GM18909 (cell line): Measurements from ENCODE around the gene NKX2-2.
A peak's percentile ranks its signal among the peaks of the same experiment; 100 is the strongest.

ENCODE experiments used
- ATAC-seq: cut with Tn5 transposase; IDR thresholded peaks from one replicate; pipeline ENCODE4 v1.9.1; 2021; ENCODE audit warnings: mild to moderate bottlenecking; ENCODE audit not compliant: unreplicated experiment, poor library complexity

NKX2-2 gene

DNA sequence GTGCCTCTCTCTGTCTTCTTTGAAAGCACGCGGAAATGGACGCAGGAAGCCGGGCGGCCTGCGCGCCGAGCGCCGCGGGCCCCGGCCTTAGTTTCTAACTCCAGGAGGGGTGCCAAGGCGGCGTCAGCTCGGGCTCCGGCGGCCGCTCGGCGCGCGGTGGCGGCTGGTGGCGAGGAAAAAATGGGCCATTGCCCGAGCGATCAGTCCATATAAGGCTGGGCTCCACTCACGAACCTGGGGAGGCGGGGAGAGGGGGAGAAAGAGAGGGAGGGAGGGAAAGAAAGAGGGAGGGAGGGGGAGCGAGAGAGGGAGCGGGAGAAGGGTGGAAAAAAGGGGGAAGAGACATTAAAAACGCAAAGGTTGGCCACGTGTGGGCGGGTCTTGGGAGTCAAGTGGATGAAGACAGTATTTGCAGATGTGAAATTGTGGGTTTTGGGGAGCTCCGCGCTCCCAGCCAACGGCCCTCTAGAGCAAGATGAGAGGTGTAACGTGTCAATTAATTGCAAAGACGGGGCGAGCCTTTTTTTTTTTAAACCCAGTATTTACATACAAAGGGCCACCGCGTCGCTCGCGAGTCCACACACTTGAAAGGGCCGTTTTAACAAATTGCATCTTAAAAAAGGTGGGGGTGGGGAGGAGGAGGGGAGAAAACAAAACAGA is at the start of gene NKX2-2:
TSS of gene NKX2-2 (minus strand) at position 184 of the 660 bp plus-strand sequence. CDS start 395 bp downstream, outside the sequence.
- no peak for ATAC-seq

GRCh38 chr20:21562656-21563055 is 48.8 kb upstream of the NKX2-2 start:
- no peak for ATAC-seq

- ATAC-seq, result peak; percentile 70
These were observed 45.4 kb upstream of the NKX2-2 start for GRCh38 chr20:21559305-21559704.

GRCh38 chr20:21557241-21558020 is 43.6 kb upstream of the NKX2-2 start:
- no peak for ATAC-seq

GRCh38 chr20:21556398-21556797 is 42.5 kb upstream of the NKX2-2 start:
- ATAC-seq, result no peak

DNA sequence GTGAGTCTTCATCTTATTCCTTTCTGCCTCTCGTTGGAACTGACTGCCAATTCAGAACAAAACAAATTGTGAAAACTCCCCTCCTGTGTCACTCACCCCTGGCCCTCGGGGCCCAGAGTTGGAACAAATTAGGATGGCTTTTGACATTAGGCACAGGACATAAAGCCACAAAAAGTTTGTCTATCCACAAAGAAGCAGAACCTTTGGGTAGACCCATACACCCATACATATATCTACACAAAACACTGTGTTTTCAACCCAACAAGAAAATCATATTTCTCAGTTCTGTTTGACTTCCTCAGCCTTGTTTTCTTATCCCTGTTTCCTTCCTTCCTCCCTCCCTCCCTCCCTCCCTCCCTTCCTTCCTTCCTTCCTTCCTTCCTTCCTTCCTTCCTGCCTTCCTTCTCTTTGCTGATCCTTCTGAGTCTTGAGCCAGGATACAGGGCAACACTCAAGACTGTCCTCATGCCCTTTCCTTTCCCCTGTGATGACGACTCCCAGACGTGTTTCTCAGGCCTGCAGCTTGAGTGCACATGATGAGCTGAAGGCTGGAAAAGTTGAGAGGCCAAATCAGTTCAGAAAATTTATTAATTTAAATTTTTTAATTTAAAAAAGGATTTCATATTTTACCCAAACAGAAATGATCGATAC is 41.7 kb upstream of the NKX2-2 start:
- no peak for ATAC-seq

GRCh38 chr20:21554985-21555384 is 41.1 kb upstream of the NKX2-2 start:
- ATAC-seq, result no peak

DNA sequence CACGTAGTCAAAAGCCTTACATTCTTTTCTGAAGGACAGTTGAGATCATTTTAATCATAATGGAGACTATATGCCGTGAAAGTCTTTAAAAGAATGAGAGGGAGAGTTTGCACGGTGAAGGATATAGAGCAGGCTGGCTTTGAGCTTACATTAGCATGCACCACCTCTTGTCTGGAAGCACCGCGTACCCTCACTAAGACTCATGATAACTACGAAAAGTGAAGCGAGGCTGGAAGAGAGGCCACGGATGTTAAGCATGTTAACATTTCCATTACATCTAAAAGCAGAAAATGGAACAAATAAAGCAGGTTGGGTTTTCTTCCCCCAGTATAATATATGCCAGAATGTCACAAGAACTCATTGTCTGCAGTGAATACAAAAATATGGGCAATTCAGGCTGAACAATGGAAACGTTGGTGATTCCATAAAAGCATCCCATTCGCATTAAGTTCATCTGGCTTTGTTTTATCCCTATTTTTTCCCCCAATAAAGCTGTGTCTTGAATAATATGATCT is 40.6 kb upstream of the NKX2-2 start:
- no peak for ATAC-seq

GRCh38 chr20:21550587-21550986 is 36.7 kb upstream of the NKX2-2 start:
- no peak for ATAC-seq

DNA sequence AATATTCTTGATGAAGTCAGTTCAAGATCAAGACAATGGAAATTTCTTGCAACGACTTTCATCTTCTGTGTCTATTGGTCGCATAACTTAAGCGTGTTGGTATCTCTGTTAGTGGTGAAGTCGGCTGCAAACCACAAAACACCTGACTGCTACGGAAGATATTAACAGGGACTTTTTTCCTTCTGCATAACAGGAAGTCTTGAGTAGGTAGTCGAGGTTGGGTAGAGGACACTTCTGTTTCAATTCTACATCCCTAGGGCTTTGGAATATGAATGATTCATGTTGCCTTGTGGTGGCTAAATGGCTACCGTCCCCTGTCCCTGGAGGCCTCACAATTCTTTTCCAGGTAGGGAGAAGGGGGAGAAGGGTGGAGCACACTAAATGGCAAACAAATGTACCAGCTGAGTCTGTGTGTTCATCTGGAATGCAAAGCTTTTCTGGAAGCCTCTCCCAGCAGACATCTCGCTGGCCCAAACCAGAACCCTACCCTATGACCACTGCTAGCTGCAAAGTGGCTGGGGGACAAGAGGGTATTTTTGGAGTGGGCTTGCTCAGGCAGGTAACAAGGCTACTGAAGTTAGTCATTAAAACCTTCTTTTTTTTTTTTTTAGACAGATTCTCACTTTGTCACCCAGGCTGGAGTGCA is 34.6 kb upstream of the NKX2-2 start:
- ATAC-seq, result peak; percentile 91

DNA sequence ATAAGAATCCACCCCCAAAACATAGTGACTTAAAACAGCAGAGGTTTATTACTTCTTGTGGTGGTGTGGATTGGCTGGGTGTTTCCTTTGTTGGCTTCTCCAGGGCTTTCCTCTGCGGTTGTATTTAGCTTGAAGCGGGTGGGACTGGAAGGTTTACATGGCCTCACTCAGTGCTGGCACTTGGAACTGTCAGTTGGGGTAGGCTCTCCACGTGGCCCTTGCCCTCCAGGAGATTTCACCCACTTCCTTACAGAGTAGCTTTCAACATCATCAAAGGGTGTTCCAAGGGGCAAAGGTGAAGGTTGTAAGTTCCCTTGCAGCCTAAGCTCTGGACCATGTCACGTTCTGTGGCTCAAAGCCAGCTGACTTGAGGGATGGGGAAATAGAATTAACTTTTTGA is 32.5 kb upstream of the NKX2-2 start:
- ATAC-seq, result no peak

DNA sequence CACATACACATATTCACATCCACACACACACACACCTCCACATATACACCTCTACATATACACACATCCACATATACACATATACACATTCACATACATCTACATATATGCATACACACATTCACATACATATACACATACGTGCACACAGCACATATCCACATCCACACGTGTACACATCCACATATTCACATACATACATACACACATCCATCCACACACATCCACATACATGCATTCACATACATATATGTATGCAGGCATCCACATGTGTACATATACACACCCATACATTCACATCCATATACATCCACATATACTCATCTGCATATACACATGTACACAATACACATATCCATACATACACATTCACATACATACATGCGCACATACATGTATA is 25.6 kb upstream of the NKX2-2 start:
- no peak for ATAC-seq

DNA sequence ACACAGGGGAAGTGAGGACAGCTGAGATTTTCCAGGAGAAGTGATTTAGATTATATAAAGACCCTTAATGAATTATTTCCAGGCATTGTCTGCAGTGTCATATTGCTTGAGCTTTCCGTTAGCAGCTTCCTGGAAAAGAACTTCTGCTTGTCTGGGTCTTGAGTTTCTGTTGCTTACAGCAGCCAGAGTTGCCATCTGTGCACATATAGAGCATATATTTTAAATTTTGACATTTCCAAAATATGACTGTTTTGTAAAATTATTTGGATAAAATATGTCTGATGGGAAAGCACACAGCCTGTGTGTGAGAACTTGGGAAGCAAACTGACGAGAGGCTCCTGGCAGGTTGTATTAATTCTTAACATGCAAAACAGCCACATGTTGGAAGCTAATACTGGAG is 21.0 kb upstream of the NKX2-2 start:
- ATAC-seq, result no peak

DNA sequence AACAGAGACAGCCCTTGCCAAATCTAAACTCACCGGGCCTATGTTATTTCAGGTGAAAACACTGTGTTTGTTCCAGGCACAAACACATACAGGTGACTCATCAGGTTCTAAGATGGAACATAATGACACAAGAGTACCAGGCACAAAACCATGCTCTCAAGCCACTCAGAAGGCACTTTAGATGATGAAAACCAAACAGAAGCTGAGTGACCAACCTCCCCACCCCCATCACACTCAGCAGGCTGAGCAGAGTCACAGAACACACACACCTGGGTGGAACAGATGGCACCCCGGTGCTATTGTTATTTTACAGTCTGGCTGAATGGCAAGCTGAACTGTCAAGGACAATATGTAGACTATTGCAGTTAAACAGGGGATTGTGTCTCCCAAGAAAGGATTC is 20.6 kb upstream of the NKX2-2 start:
- ATAC-seq, result no peak

DNA sequence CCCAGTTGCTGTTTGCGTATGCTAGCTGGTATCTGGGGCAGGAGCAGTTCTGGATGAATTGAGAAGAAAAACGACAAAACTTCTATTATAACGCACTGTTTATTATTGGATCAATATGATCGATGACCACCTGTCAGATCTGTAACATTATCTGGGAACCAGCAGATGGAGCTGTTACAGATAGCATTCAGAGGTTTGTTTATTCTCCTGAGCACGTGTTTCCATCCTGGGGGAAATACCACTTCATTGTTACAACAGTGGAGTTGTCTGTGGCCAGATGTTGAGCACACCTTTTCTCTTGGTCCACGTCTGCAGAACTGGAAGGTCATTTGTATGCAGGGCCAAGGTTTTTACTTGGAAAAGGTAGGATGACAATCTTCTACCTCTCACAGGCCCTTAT is 16.0 kb upstream of the NKX2-2 start:
- no peak for ATAC-seq

GRCh38 chr20:21528870-21529269 is 15.0 kb upstream of the NKX2-2 start:
- ATAC-seq, result no peak

DNA sequence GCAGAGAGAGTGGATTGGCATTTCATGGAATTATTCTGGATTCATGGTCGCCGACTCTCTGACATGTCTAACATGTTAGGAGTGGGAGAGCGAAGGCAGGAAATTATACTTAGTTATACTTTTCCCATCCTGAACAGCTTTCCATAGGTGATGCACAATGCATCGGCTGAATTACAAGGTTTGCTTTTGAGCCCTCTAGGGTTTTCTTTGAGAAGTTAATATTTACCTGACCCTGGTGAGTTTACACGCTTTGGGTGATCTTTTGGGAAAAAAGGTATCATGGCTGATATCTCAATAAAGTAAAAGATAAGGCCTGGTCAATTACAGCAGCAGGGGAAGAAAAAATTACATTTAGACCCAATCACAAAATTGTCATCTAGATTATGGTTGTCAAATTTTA is 14.0 kb upstream of the NKX2-2 start:
- no peak for ATAC-seq

DNA sequence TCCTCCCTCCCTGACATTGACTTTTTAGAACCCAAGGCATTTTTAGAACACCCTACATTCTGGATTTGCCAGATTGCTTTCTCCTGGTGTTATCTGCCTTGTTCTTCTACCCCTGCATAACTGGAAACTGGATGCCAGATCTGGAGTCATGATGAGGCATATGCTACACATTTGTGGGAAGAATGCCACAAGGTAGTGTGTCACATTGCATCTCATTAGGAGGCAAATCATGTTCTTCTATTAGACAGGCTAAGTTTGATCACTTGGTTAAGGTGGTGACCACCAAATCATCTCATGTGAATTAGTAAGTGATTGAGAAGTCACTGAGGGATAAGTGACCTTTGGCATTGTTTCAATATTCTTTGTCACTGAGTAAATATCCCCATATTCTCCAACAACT is 12.9 kb upstream of the NKX2-2 start:
- no peak for ATAC-seq

DNA sequence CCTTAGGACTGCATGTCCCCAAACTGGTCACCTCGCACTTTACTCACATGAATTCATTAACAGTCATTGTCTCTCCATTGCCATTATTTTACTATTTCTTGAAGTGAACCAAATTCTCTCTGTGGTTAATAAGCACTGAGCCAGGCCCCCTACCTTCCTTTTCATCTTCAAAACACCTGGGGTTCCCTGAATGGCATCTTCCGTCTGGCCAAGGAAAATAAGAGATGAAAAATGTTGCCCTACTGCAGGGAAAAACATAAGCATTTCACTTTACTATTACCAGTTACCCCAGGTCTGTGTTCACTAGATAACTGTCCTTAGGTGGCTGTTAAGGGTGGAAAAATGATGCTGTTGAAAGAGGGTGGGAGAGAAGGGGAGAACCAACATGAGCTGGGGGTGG is 10.0 kb upstream of the NKX2-2 start:
- no peak for ATAC-seq

DNA sequence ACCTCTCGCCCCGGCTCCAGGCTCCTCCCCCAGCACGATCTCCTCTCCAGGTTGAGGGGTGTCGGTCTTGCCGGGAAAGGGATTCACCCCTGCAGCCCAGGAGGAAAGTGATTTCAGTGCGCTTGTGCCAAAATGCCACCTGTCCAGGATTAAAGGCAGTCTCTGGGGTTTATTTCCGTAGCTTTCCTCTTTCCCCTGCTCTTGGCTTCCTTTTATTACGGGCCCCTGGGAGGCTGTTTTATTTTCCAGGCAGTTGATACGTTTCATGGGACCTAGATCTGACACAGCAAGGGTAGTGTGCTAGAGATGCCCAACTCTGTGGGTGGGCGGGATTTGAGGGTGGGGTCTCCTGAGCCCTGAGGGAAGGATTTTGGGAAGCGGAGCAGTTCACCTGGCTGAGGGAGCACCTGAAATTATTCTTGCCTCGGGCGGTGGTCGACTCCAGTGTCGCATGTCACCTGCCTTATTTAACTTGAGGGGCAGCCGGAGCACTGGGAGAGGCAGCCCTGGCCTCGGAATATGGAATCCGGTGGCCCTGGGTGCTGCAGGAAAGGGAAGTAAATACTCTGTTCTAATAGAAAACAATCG is 9.5 kb upstream of the NKX2-2 start:
- no peak for ATAC-seq
